GM23248 (cell line): ENCODE data around the gene PHLPP1.

ENCODE experiments used
- EZH2 ChIP-seq: fragments of 200-600 bp; sonication (generic); IDR thresholded peaks from 2 replicates; pipeline ENCODE4 v1.6.1; 2018; ENCODE audit warnings: antibody characterized with exemption, mild to moderate bottlenecking; ENCODE audit not compliant: insufficient read depth, poor library complexity, severe bottlenecking
- EZH2phosphoT487 ChIP-seq: fragments of 200-600 bp; sonication (generic); IDR thresholded peaks from 2 replicates; pipeline ENCODE4 v1.6.1; 2018; ENCODE audit warnings: antibody characterized with exemption, moderate library complexity, mild to moderate bottlenecking, low read depth; ENCODE audit not compliant: insufficient read depth

DNA sequence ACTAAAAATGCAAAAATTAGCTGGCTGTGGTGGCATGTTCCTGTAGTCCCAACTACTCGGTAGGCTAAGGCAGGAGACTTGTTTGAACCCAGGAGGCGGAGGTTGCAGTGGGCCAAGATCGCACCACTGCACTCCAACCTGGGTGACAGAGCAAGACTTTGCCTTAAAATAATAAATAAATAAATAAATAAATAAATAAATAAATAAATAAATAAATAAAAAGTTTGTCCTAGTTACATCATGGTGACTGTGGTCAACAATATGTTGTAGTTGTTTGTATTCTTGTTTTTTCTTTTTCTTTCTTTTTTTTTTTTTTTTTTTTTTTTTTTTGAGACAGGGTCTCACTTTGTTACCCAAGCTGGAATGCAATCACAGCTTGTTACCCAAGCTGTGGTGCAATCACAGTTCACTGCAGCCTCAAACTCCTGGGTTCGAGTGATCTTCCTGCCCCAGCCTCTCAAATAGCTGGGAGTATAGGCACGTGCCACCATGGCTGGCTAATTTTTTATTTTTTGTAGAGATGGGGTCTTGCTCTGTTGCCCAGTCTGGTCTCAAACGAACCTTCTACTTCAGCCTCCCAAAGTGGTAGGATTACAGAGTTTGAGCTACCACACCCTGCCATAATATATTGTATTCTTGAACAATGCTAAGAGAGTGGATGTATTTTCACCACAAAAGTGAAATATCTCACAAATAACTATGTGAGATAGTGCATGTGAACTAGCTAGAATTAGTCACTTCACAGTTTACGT is 185.0 kb downstream of the PHLPP1 start:
- TF ChIP-seq EZH2 (no peak), EZH2phosphoT487 (no peak)
